GM23338 (cell line): ENCODE measurements around the gene FGF22.

ENCODE experiments used
- CREB1 ChIP-seq: fragments of 250-450 bp; sonication (Bioruptor Pico); IDR thresholded peaks from 2 replicates; pipeline ENCODE4 v1.5.0; 2020; ENCODE audit warnings: low read depth, mild to moderate bottlenecking, moderate library complexity
- EZH2 ChIP-seq: fragments of 200-600 bp; sonication (generic); IDR thresholded peaks from one replicate; pipeline ENCODE4 v1.8.0; 2017; ENCODE audit warnings: antibody characterized with exemption, mild to moderate bottlenecking, low read depth; ENCODE audit not compliant: unreplicated experiment
- EZH2phosphoT487 ChIP-seq: fragments of 200-600 bp; sonication (generic); IDR thresholded peaks from one replicate; pipeline ENCODE4 v1.8.1; 2018; ENCODE audit warnings: antibody characterized with exemption; ENCODE audit not compliant: unreplicated experiment
- JUNB ChIP-seq: IDR thresholded peaks from one replicate; pipeline ENCODE4 v1.6.1; 2016; ENCODE audit warnings: antibody characterized with exemption; ENCODE audit not compliant: unreplicated experiment
- NANOG ChIP-seq: IDR thresholded peaks from 2 replicates; pipeline ENCODE4 v1.6.1; 2016; ENCODE audit warnings: antibody characterized with exemption, borderline replicate concordance
- POLR2AphosphoS5 ChIP-seq: IDR thresholded peaks from 2 replicates; pipeline ENCODE4 v1.6.1; 2016; ENCODE audit warnings: antibody characterized with exemption, low read depth
- ZNF114 ChIP-seq: fragments of 250-450 bp; sonication (Bioruptor Pico); IDR thresholded peaks from 2 replicates; pipeline ENCODE4 v1.5.0; 2020; ENCODE audit warnings: mild to moderate bottlenecking, moderate library complexity
- TF ChIP-seq, protein P1 (sequence below), 2 experiments: fragments of 200-600 bp in 1 of 2; sonication (generic) in 1 of 2; conservative IDR thresholded peaks; 2 replicates each; pipeline versions ENCODE4 v1.5.1 to v1.6.1; 2016 to 2017; ENCODE audit warnings: antibody characterized with exemption in 2 of 2, low read depth in 2 of 2, mild to moderate bottlenecking in 2 of 2, moderate library complexity in 1 of 2
- TF ChIP-seq, protein P2 (sequence below): IDR thresholded peaks from one replicate; pipeline ENCODE4 v1.6.1; 2018; ENCODE audit warnings: antibody characterized with exemption; ENCODE audit not compliant: unreplicated experiment

DNA sequence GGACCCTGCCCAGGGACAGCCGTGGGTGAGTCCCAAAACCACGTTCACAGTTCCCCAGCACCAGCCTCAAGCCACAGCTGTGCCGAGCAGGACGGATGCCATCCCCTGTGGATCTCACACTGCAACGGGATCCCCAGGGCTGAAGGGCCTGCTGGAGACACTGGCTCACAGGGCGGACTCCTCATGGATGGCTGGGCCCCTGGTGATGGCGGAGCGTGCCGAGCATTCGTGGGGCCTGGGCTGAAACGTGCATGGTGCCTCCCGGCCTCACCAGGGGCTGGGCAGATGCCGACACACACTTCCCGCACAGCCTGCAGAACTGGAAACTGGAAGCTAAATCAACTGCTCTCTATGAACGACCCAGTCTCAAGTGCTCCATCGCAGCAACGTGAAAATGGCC is 13.7 kb downstream of the FGF22 start:
- TF ChIP-seq, protein P1, sequence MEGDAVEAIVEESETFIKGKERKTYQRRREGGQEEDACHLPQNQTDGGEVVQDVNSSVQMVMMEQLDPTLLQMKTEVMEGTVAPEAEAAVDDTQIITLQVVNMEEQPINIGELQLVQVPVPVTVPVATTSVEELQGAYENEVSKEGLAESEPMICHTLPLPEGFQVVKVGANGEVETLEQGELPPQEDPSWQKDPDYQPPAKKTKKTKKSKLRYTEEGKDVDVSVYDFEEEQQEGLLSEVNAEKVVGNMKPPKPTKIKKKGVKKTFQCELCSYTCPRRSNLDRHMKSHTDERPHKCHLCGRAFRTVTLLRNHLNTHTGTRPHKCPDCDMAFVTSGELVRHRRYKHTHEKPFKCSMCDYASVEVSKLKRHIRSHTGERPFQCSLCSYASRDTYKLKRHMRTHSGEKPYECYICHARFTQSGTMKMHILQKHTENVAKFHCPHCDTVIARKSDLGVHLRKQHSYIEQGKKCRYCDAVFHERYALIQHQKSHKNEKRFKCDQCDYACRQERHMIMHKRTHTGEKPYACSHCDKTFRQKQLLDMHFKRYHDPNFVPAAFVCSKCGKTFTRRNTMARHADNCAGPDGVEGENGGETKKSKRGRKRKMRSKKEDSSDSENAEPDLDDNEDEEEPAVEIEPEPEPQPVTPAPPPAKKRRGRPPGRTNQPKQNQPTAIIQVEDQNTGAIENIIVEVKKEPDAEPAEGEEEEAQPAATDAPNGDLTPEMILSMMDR (conservative IDR thresholded peaks at IDR 0.05; ENCODE audit: low read depth in 2 of 2), result no peak
- TF ChIP-seq EZH2 (no peak), ZNF114 (CRISPR knock-in tag) (no peak), NANOG (no peak), POLR2AphosphoS5 (no peak), CREB1 (CRISPR knock-in tag) (no peak), EZH2phosphoT487 (no peak), JUNB (no peak)
- TF ChIP-seq, protein P2, sequence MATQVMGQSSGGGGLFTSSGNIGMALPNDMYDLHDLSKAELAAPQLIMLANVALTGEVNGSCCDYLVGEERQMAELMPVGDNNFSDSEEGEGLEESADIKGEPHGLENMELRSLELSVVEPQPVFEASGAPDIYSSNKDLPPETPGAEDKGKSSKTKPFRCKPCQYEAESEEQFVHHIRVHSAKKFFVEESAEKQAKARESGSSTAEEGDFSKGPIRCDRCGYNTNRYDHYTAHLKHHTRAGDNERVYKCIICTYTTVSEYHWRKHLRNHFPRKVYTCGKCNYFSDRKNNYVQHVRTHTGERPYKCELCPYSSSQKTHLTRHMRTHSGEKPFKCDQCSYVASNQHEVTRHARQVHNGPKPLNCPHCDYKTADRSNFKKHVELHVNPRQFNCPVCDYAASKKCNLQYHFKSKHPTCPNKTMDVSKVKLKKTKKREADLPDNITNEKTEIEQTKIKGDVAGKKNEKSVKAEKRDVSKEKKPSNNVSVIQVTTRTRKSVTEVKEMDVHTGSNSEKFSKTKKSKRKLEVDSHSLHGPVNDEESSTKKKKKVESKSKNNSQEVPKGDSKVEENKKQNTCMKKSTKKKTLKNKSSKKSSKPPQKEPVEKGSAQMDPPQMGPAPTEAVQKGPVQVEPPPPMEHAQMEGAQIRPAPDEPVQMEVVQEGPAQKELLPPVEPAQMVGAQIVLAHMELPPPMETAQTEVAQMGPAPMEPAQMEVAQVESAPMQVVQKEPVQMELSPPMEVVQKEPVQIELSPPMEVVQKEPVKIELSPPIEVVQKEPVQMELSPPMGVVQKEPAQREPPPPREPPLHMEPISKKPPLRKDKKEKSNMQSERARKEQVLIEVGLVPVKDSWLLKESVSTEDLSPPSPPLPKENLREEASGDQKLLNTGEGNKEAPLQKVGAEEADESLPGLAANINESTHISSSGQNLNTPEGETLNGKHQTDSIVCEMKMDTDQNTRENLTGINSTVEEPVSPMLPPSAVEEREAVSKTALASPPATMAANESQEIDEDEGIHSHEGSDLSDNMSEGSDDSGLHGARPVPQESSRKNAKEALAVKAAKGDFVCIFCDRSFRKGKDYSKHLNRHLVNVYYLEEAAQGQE, result no peak
